GM19240 (cell line): Measurements from ENCODE around the gene LGALS14.
"Not testable (repeated sequence)": the region's sequence is repeated elsewhere in the genome, so short reads cannot be mapped to it uniquely, and the experiment has no call there.

Experiments used
- DNase-seq: peaks from one replicate; pipeline ENCODE4 v3.0.0; 2011; ENCODE audit warnings: low spot score; ENCODE audit not compliant: insufficient read length

The LGALS14 gene

GRCh38 chr19:39695759-39696158 is 8.5 kb upstream of the LGALS14 start:
- DNase-seq = no peak

GRCh38 chr19:39696387-39696786 is 7.9 kb upstream of the LGALS14 start:
- DNase-seq = no peak

GRCh38 chr19:39698535-39698934 is 5.7 kb upstream of the LGALS14 start:
- DNase-seq = no peak

- no peak for DNase-seq
Measured at GRCh38 chr19:39701291-39701690, 3.0 kb upstream of the LGALS14 start.

GRCh38 chr19:39705578-39706188 is 1.4 kb downstream of the LGALS14 start:
- DNase-seq = no peak

- no peak for DNase-seq
Measured at GRCh38 chr19:39708594-39708993, 4.3 kb downstream of the LGALS14 start.

- no peak for DNase-seq
Measured at GRCh38 chr19:39709026-39709872, 5.0 kb downstream of the LGALS14 start.

GRCh38 chr19:39710333-39710890 is 6.1 kb downstream of the LGALS14 start:
- DNase-seq = no peak

- DNase-seq = not testable (repeated sequence)
Measured at GRCh38 chr19:39720144-39720543, 15.9 kb downstream of the LGALS14 start.

GRCh38 chr19:39725995-39726394 is 21.7 kb downstream of the LGALS14 start:
- DNase-seq = no peak

GRCh38 chr19:39727070-39727800 is 23.0 kb downstream of the LGALS14 start:
- no peak for DNase-seq

- no peak for DNase-seq
Measured at GRCh38 chr19:39728040-39728439, 23.8 kb downstream of the LGALS14 start.

GRCh38 chr19:39729594-39729993 is 25.3 kb downstream of the LGALS14 start:
- no peak for DNase-seq

- DNase-seq = no peak
Measured at GRCh38 chr19:39731685-39732084, 27.4 kb downstream of the LGALS14 start.

- DNase-seq = no peak
Measured at GRCh38 chr19:39733841-39734240, 29.6 kb downstream of the LGALS14 start.

GRCh38 chr19:39735688-39736087 is 31.4 kb downstream of the LGALS14 start:
- DNase-seq = no peak

GRCh38 chr19:39736088-39736487 is 31.8 kb downstream of the LGALS14 start:
- no peak for DNase-seq

GRCh38 chr19:39737351-39737750 is 33.1 kb downstream of the LGALS14 start:
- no peak for DNase-seq

GRCh38 chr19:39737891-39738290 is 33.6 kb downstream of the LGALS14 start, which contains the start of gene CLC:
TSS of gene CLC (minus strand) at chr19:39738029. CDS start at chr19:39737952, 77 bp downstream.
- no peak for DNase-seq

GRCh38 chr19:39738814-39739213 is 34.5 kb downstream of the LGALS14 start:
- DNase-seq = no peak

- no peak for DNase-seq
Measured at GRCh38 chr19:39740395-39740794, 36.1 kb downstream of the LGALS14 start.

- DNase-seq = no peak
Measured at GRCh38 chr19:39745643-39746042, 41.4 kb downstream of the LGALS14 start.
